Stimulated activated naive CD4-positive, alpha-beta T cell (primary cell): Measurements from ENCODE around the gene SNRPB2.

ENCODE experiments used
- DNase-seq, 6 experiments: peaks; one replicate each; lab custom pipeline; 2025; lab: John Stamatoyannopoulos, UW

Gene SNRPB2

GRCh38 chr20:16732506-16733152 lies 2.8 kb downstream of the SNRPB2 start:
- no peak for DNase-seq

GRCh38 chr20:16740365-16741072 lies 10.7 kb downstream of the SNRPB2 start:
- DNase-seq: no peak

GRCh38 chr20:16744178-16744807 lies 14.5 kb downstream of the SNRPB2 start:
- no peak for DNase-seq

- no peak for DNase-seq
These were observed 15.4 kb downstream of the SNRPB2 start for GRCh38 chr20:16745204-16745603.

GRCh38 chr20:16747291-16747811 lies 17.5 kb downstream of the SNRPB2 start:
- no peak for DNase-seq

GRCh38 chr20:16748308-16748900 lies 18.6 kb downstream of the SNRPB2 start, which contains the start of gene OTOR:
Gene OTOR, plus strand, starts transcription at chr20:16748358. Its CDS starts 44 bp downstream, at chr20:16748402.
- no peak for DNase-seq

- DNase-seq: no peak
These were observed 19.7 kb downstream of the SNRPB2 start for GRCh38 chr20:16749573-16749972.

GRCh38 chr20:16752082-16752481 lies 22.3 kb downstream of the SNRPB2 start:
- no peak for DNase-seq

- DNase-seq: no peak
These were observed 23.1 kb downstream of the SNRPB2 start for GRCh38 chr20:16752901-16753300.

GRCh38 chr20:16758454-16759180 lies 28.8 kb downstream of the SNRPB2 start:
- DNase-seq: no peak

- no peak for DNase-seq
These were observed 29.3 kb downstream of the SNRPB2 start for GRCh38 chr20:16759181-16759563.

- DNase-seq: no peak
These were observed 30.8 kb downstream of the SNRPB2 start for GRCh38 chr20:16760431-16761304.

GRCh38 chr20:16761305-16761829 lies 31.5 kb downstream of the SNRPB2 start:
- DNase-seq: peak; percentile 7 to 57 (median 30)

GRCh38 chr20:16764560-16764959 lies 34.7 kb downstream of the SNRPB2 start:
- DNase-seq: no peak

- no peak for DNase-seq
These were observed 41.4 kb downstream of the SNRPB2 start for GRCh38 chr20:16771213-16771612.

GRCh38 chr20:16775961-16776360 lies 46.1 kb downstream of the SNRPB2 start:
- DNase-seq: no peak

- no peak for DNase-seq
These were observed 47.3 kb downstream of the SNRPB2 start for GRCh38 chr20:16777126-16777525.

GRCh38 chr20:16778159-16778558 lies 48.3 kb downstream of the SNRPB2 start:
- DNase-seq: no peak

- no peak for DNase-seq
These were observed 51.7 kb downstream of the SNRPB2 start for GRCh38 chr20:16781496-16781895.

GRCh38 chr20:16785226-16785625 lies 55.4 kb downstream of the SNRPB2 start:
- no peak for DNase-seq
